AG10803 (cell line): ENCODE results near the gene PRR30.

Experiments
- DNase-seq: peaks from one replicate; pipeline ENCODE4 v3.0.0; 2010; ENCODE audit warnings: low read depth
- H3K4me3 ChIP-seq: 2 replicates; pipeline ENCODE4 v1.5.1; 2011; ENCODE audit warnings: mild to moderate bottlenecking, low read length, control low read depth
- CTCF ChIP-seq: conservative IDR thresholded peaks from 2 replicates; pipeline ENCODE4 v1.5.1; 2011; ENCODE audit warnings: mild to moderate bottlenecking, low read length, control low read depth, inconsistent platforms

Gene PRR30

GRCh38 chr2:27105981-27106380 is 33.2 kb downstream of the PRR30 start:
- H3K4me3 ChIP-seq = no peak overlapping the region
- no peak for DNase-seq
- no peak for TF ChIP-seq CTCF

GRCh38 chr2:27102329-27102728 is 36.9 kb downstream of the PRR30 start:
- TF ChIP-seq CTCF = no peak
- DNase-seq = no peak
- H3K4me3 ChIP-seq = no peak overlapping the region

GRCh38 chr2:27100036-27100435 is 39.2 kb downstream of the PRR30 start:
- DNase-seq = no peak
- no peak overlapping the region for H3K4me3 ChIP-seq
- TF ChIP-seq CTCF = no peak

GRCh38 chr2:27099334-27099955 is 39.8 kb downstream of the PRR30 start:
- TF ChIP-seq CTCF = no peak
- no peak overlapping the region for H3K4me3 ChIP-seq
- DNase-seq = no peak

GRCh38 chr2:27097341-27097740 is 41.9 kb downstream of the PRR30 start:
- no peak for TF ChIP-seq CTCF
- no peak overlapping the region for H3K4me3 ChIP-seq
- DNase-seq = no peak

- TF ChIP-seq CTCF = no peak
Observed at GRCh38 chr2:27096748-27097297, 42.4 kb downstream of the PRR30 start.

More at GRCh38 chr2:27096748-27097297, 42.4 kb downstream of the PRR30 start:
- no peak for DNase-seq
- H3K4me3 ChIP-seq = no peak overlapping the region
